RWPE2 (cell line): ENCODE data around the gene ZNF467.

ENCODE experiments used
- ATAC-seq: fragments of 200-7000 bp; cut with Tn5 transposase; 3 replicates; pipeline ENCODE4 v1.9.1; 2021; ENCODE audit warnings: low read depth
- DNase-seq: peaks from one replicate; pipeline ENCODE4 v3.0.0-alpha.2; 2020; ENCODE audit warnings: low spot score
- H3K27ac ChIP-seq: fragments of 450-650 bp; 2 replicates; pipeline ENCODE4 v1.5.1; 2017; ENCODE audit warnings: mild to moderate bottlenecking; ENCODE audit not compliant: poor library complexity, severe bottlenecking
- H3K27me3 ChIP-seq: fragments of 250-450 bp; sonication (Bioruptor Pico); 2 replicates; pipeline ENCODE4 v1.5.1; 2021; ENCODE audit warnings: mild to moderate bottlenecking, moderate library complexity; ENCODE audit not compliant: insufficient read depth, poor library complexity, severe bottlenecking
- H3K36me3 ChIP-seq: fragments of 250-450 bp; sonication (Bioruptor Pico); 2 replicates; pipeline ENCODE4 v1.5.1; 2020; ENCODE audit warnings: low read depth, mild to moderate bottlenecking, moderate library complexity
- H3K4me1 ChIP-seq: fragments of 250-450 bp; sonication (Bioruptor Pico); 2 replicates; pipeline ENCODE4 v1.5.1; 2021; ENCODE audit warnings: mild to moderate bottlenecking, moderate library complexity; ENCODE audit not compliant: insufficient read depth, poor library complexity, severe bottlenecking
- H3K4me3 ChIP-seq: fragments of 250-450 bp; sonication (Bioruptor Pico); 2 replicates; pipeline ENCODE4 v1.5.1; 2021; ENCODE audit warnings: mild to moderate bottlenecking, moderate library complexity; ENCODE audit not compliant: severe bottlenecking
- H3K9me3 ChIP-seq: fragments of 250-450 bp; sonication (Bioruptor Pico); 2 replicates; pipeline ENCODE4 v1.5.1; 2021; ENCODE audit warnings: mild to moderate bottlenecking, moderate library complexity; ENCODE audit not compliant: severe bottlenecking
- TF ChIP-seq, protein P1 (sequence below): fragments of 450-650 bp; IDR thresholded peaks from one replicate; pipeline ENCODE4 v1.5.1; 2017; ENCODE audit warnings: mild to moderate bottlenecking, moderate library complexity; ENCODE audit not compliant: poor library complexity, severe bottlenecking

Gene ZNF467

DNA sequence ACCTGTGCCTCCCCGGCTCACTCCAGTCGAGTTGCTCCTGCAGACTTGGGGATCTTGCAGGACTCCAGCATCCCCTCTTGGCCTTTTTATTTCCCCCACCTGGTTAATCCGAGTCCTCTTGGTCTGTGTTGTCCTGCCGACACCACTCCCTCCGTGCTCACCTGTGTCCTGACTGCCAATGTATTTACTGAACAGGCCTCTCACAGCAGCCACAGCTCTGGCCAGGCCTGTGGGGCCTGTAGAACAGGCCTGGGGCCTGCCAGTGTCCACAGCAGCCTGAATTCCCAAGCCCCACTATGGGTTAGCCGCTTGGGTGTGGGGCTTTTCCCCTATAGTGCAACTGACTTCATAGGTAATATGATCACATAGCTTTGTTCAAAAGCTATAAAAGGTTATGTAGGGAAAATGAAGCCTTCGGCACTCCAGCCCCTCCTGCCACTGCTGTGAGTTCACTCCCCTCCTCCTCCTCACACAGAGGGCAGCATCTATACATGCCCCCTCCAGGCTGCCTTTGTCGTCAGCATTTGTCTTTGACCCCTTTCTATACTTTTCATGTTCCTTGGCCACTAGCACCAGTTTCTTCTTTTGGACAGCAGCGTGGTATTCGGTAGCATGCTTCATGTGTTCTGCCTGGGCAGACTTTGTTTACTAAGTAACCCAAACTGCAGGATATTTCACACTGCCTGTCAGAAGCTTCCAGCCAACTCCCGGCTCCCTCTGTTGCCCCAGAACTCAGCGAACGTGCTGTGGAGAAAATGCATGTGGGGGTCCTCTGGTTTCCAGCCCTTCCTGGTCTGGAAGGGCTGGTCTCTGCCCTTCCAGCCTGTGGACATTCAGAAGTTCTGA is 46.1 kb downstream of the ZNF467 start:
- no peaks in the 10 kb centered on the region for H3K9me3 ChIP-seq
- H3K36me3 ChIP-seq = peaks cover 5% of the 10 kb centered on the region; the same call in 1 of the 2 replicates
- no peaks in the 10 kb centered on the region for H3K4me1 ChIP-seq
- no peak overlapping the region for H3K27ac ChIP-seq
- no peak overlapping the region for H3K4me3 ChIP-seq
- no peaks in the 10 kb centered on the region for H3K27me3 ChIP-seq
- ATAC-seq (no peak), DNase-seq (no peak)
- TF ChIP-seq, protein P1, sequence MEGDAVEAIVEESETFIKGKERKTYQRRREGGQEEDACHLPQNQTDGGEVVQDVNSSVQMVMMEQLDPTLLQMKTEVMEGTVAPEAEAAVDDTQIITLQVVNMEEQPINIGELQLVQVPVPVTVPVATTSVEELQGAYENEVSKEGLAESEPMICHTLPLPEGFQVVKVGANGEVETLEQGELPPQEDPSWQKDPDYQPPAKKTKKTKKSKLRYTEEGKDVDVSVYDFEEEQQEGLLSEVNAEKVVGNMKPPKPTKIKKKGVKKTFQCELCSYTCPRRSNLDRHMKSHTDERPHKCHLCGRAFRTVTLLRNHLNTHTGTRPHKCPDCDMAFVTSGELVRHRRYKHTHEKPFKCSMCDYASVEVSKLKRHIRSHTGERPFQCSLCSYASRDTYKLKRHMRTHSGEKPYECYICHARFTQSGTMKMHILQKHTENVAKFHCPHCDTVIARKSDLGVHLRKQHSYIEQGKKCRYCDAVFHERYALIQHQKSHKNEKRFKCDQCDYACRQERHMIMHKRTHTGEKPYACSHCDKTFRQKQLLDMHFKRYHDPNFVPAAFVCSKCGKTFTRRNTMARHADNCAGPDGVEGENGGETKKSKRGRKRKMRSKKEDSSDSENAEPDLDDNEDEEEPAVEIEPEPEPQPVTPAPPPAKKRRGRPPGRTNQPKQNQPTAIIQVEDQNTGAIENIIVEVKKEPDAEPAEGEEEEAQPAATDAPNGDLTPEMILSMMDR = no peak

DNA sequence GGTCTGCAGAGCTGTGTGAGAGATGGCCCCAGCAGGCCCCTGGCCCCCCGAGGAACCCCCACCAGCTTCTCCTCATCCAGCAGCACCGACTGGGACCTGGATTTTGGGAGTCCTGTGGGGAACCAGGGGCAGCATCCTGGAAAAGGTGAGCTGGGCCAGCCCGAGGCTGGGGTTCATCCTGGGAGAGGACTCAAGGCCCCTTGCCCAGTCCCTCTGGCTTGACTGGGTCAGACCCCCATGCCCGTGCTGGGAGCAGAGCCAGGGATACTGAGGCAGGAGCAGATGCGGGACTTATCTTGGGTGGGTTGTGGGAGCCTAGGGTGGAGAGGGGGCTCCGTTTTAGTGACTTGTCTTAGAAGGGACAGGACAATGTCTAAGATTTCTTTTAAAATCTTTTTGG is 47.5 kb downstream of the ZNF467 start:
- no peaks in the 10 kb centered on the region for H3K4me1 ChIP-seq
- no peaks in the 10 kb centered on the region for H3K27me3 ChIP-seq
- peaks cover 9% of the 10 kb centered on the region for H3K36me3 ChIP-seq
- no peak overlapping the region for H3K27ac ChIP-seq
- TF ChIP-seq, protein P1 = no peak
- ATAC-seq (no peak), DNase-seq (no peak)
- H3K9me3 ChIP-seq = no peaks in the 10 kb centered on the region
- H3K4me3 ChIP-seq = no peak overlapping the region

DNA sequence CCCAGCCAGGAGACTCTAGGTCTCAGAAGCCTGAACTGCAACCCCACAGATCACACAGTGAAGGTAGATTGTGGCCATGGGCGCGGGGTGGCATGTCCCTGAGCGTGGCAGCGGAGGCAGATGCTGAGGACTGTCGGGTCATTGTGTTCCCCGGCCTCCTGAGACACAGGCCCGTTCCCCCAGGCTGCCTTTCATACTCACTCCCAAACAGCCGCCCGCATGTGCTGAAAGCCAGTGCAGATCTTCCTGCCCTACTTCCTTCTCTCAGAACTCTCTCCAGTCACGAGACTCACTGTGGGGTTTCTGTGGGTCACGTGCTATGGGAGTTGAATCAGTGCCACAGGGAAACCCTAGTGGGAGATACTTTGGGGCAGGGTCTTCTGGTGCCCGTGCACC is 48.0 kb downstream of the ZNF467 start:
- ATAC-seq (no peak), DNase-seq (no peak)
- H3K36me3 ChIP-seq = peaks cover 14% of the 10 kb centered on the region
- no peak overlapping the region for H3K27ac ChIP-seq
- H3K27me3 ChIP-seq = no peaks in the 10 kb centered on the region
- no peaks in the 10 kb centered on the region for H3K9me3 ChIP-seq
- H3K4me1 ChIP-seq = no peaks in the 10 kb centered on the region
- TF ChIP-seq, protein P1 = no peak
- no peak overlapping the region for H3K4me3 ChIP-seq

DNA sequence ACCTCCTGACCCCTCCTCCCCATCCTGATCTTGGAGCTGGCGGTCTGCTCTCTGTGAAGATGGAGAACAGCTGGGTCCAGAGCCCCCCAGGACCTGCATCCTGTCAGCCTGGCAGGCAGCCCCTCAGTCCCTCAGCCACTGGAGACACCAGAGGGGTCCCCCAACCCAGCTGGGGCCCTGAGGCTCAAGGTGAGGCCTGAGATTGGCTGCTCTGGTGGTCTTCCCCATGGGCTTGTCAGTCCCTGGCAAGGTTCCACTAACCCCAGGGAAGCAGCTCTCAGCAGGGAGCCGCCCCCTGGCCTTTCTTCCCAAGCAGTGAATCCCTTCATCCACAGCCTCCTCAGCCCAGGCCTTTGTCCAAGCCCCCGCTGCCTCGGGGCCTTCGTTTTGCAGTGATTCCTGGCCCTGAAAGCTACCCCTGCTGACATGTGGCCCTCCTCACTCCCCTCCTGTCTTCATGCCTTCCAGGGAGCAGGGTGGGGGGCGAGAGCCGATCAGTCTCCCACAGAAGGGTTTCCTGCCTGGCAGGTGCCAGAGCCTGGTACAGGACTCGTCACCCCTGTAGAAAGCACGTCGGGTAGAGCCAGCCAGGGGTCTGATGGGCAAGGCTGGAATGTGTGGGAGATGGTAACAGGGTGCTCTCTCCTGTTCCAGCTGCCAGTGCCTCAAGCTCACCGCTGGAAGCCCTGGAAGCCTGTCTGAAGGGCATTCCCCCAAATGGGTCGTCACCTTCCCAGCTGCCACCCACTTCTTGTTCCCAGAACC is 48.5 kb downstream of the ZNF467 start:
- TF ChIP-seq, protein P1 = no peak
- H3K36me3 ChIP-seq = peaks cover 17% of the 10 kb centered on the region
- H3K4me3 ChIP-seq = no peak overlapping the region

More for the DNA sequence above, 48.5 kb downstream of the ZNF467 start:
- Histone ChIP-seq H3K27ac (no peak overlapping the region), H3K27me3 (no peaks in the 10 kb centered on the region), H3K4me1 (no peaks in the 10 kb centered on the region), H3K9me3 (no peaks in the 10 kb centered on the region)
- ATAC-seq = no peak
- no peak for DNase-seq
